NCI-H2171 (cell line): ENCODE measurements around the gene NRXN3.

Source experiments
- DNase-seq: peaks from one replicate; lab custom pipeline; 2025; lab: John Stamatoyannopoulos, UW

The NRXN3 gene

GRCh38 chr14:78242086-78242485 is 71.9 kb downstream of the NRXN3 start:
- no peak for DNase-seq

- DNase-seq: no peak
These were observed 73.0 kb downstream of the NRXN3 start for GRCh38 chr14:78243187-78243586.

GRCh38 chr14:78245238-78245637 is 75.1 kb downstream of the NRXN3 start:
- peak; percentile 39 for DNase-seq

- DNase-seq: no peak
These were observed 78.4 kb downstream of the NRXN3 start for GRCh38 chr14:78248501-78249090.

- no peak for DNase-seq
These were observed 81.1 kb downstream of the NRXN3 start for GRCh38 chr14:78251308-78251707.

- DNase-seq: no peak
These were observed 83.8 kb downstream of the NRXN3 start for GRCh38 chr14:78253986-78254385.

- peak; percentile 82 for DNase-seq
These were observed 84.8 kb downstream of the NRXN3 start for GRCh38 chr14:78254911-78255461.

- DNase-seq: no peak
These were observed 89.7 kb downstream of the NRXN3 start for GRCh38 chr14:78259831-78260230.

GRCh38 chr14:78278464-78279250 is 108.5 kb downstream of the NRXN3 start:
- peak; percentile 27 for DNase-seq

GRCh38 chr14:78282437-78282836 is 112.3 kb downstream of the NRXN3 start:
- DNase-seq: no peak

- no peak for DNase-seq
These were observed 116.0 kb downstream of the NRXN3 start for GRCh38 chr14:78286210-78286609.

- DNase-seq: no peak
These were observed 121.8 kb downstream of the NRXN3 start for GRCh38 chr14:78292003-78292402.

GRCh38 chr14:78297858-78298257 is 127.7 kb downstream of the NRXN3 start:
- DNase-seq: no peak

GRCh38 chr14:78298298-78298697 is 128.1 kb downstream of the NRXN3 start:
- no peak for DNase-seq

GRCh38 chr14:78302841-78303240 is 132.7 kb downstream of the NRXN3 start:
- DNase-seq: no peak

- DNase-seq: peak; percentile 87
These were observed 137.5 kb downstream of the NRXN3 start for GRCh38 chr14:78307671-78308070.

- no peak for DNase-seq
These were observed 137.9 kb downstream of the NRXN3 start for GRCh38 chr14:78308079-78308478.

GRCh38 chr14:78310272-78310671 is 140.1 kb downstream of the NRXN3 start:
- no peak for DNase-seq

- DNase-seq: no peak
These were observed 143.3 kb downstream of the NRXN3 start for GRCh38 chr14:78313499-78313898.

- DNase-seq: no peak
These were observed 144.3 kb downstream of the NRXN3 start for GRCh38 chr14:78314484-78314883.

GRCh38 chr14:78316052-78316451 is 145.9 kb downstream of the NRXN3 start:
- peak; percentile 12 for DNase-seq

- no peak for DNase-seq
These were observed 146.6 kb downstream of the NRXN3 start for GRCh38 chr14:78316786-78317185.

- DNase-seq: no peak
These were observed 149.2 kb downstream of the NRXN3 start for GRCh38 chr14:78319406-78319805.
